HG03469 (cell line): ENCODE data around the gene SNX27.

Source experiments
- ATAC-seq: cut with Tn5 transposase; IDR thresholded peaks from one replicate; pipeline ENCODE4 v1.9.1; 2021; ENCODE audit warnings: mild to moderate bottlenecking, moderate library complexity, moderate number of reproducible peaks; ENCODE audit not compliant: unreplicated experiment

The SNX27 gene

DNA sequence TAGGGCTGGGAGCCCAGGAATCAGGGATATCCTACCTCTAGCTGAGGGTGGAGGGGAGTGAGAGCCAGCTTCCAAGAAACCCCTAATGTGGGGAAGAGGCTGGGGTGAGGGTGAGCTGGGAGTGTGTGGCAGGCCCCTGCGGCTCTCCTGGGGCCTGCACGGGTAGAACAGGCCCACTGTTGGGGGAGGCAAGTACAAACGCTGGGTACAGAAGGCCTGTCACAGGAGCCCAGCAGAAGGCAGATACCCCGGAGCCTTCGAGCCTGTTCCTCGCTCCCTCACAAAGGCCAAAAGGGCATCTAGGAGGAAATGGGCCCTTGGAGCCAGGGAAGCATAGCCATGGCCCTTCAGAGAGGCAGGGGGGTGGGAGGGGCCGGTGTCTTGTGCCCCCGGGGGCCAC is 91.1 kb downstream of the SNX27 start:
- no peak for ATAC-seq

DNA sequence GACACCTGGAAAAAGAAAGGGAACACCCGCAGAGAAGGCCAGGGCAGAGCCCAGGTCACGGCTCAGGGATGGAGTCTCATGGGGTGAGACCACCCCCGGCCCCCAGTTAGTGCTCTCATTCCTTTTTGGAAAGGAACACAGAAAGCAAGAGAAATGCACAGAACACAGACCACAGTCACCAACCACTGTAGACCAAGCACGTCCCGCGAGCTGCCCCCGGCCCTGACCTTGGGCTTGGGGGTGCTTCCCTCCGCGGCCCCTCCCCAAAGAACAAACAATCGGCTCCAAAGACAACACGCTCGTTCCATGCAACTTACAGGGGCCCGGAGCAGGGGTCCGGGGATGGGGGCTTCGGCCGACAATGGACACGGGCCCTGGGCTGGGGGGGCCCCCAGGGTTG is 92.0 kb downstream of the SNX27 start:
- ATAC-seq: no peak

DNA sequence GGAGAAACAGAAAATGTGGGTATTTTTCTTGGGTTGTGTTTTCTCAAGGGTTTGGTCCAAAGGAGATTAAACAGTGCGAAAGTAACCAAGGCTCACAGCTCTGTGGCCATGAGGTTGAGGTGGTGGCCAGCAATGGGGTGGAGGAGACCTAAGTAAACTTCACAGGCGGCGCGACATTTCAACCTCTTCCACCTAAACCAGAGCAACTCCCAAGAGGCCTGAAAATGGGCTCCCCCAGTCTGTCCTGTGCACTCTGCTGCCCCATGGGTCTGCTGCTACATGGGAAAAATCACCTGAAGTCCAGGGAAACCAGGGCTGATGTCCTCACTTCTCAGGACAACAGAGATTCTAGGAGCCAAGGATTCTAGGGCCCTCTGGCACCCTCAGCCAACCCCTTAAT is 92.4 kb downstream of the SNX27 start:
- no peak for ATAC-seq

DNA sequence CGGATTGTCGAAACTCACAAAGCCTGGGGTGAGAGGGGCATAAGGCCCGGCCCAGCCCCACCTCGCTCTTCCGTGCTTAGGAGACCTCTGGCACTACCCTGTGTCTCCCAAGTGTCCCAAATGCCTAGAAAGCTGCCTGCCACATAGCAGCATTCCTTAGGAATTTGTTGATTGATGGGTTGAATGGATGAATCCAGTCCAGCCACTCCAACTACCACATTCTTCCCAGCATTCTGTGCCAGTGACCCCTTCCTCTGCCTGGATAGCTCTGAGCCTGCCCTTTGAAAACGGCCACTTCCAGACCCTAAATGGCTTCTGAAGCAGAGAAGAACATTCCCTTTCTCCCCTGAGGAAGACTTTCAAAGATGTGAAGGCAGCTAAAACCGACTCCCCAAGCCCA is 93.3 kb downstream of the SNX27 start:
- ATAC-seq: no peak

DNA sequence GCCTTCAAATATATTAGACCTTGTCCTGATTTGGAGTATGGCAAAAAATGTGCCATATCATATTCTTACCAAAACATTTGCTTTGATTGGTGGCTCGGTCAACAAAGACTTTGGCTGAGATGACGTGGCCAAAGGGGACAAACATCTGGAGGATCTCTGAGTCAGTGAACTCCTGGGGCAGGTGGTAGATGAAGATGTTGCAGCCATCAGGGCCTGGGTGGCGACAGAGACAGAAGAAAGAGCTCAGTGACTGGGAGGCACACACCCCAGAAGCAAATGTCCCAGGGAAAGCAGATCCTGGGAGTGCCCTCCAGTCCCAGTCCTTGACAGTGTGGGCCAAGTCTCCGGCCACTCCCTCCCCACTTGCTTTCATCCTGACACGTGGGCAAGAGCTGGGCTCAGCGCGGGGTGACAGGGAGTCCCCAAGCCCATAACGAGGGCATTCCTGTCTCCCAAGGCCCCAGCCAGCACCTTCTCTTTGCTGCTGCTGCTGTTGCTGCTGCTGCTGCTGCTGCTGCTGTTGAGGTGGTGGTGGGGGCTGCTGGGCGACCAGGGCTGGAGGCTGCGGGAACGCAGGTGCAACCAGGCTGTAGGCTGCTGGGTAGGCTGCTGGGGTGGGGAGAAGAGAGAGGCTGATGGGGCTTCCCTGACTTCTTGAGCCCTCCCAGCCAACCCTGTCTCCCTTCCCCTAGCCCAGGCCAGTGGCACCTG is 94.1 kb downstream of the SNX27 start:
- ATAC-seq: no peak

DNA sequence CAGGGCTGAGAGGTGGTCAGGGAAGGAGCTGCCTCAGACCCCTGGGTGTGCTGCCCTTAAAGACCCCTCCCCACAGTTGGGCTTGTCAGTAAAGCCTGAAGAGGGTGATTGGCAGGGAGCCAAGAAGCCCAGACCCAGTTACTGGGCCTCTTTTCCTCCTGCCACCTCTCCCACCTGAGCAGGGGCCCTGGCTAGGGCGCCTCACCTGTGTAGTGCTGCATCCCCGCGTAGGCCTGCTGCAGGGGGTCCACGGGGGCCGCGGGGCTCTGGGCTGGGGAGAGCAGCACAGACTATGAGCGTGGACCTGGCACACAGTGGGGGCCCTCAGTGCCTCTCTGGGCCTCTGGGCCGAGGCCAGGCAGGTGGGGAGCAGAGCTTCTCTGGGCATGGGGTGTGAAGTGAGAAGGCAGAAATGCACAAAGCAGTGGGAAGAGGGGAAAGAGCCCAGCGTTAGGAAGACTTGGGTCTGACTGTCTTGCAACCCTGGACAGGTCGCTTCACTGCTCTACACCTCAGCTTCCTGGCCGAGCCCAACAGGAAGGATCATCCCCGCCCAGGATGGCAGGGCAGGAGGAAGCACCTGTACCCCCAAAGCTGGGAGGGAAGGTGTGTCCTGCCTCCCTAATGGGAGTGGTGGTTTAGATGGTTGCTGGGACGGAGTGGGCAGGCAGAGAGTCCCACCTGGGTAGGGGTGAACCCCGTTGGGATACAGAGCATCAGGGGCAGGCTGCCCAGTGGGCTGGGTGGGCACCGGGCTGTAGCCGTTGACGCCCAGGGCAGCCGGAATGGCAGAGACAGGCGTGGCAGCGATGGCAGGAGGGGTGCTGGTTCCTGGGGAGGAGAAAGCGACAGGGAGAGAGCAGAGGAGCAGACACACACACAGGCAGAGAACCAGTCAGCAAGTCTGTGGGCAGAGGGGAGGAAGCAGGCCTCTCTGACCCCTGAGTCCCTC is 94.9 kb downstream of the SNX27 start:
- ATAC-seq: no peak

DNA sequence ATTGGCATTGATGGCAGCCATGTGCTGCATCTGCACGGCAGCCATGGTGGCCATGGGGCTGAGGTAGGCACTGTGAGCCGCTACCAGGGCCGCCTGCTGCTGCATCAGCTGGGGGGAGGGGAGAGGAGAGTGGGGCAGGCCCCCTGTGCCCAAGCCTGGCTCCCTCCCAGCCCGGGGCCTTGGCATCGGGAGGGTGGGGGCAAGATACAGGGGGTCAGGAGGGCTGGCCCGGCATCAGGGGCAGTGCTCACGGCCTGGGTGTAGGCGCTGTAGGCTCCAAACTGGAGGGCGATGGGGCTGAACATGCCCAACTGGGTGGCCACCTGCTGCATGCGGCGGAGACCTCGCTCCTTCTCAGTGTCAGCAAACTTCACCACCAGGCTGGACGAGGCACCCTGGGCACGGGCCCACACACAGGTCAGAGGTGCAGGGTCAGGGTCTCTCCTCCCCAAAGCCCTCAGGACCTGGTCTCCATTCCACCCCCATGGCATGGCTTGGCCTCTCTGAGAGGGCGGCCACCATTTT is 95.8 kb downstream of the SNX27 start:
- no peak for ATAC-seq

DNA sequence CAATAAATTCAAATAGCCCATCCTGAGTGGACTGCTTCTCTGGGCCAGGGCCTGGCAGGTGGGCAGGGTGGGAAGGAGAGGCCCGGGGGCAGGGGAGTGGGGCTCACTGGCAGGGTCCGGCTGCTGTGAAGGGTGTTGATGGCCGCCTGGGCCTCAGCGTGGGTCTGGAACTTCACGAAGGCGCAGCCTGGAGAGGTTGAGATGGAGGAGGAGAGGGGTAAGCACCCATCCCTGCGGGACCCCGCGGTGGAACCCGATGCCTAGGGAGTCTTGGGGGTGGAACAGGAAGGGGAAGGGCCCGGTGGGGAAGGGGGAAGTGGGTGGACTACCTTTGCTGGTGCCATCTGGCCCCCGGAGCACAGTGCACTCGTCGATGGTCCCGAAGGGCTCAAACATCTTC is 97.0 kb downstream of the SNX27 start:
- ATAC-seq: no peak

DNA sequence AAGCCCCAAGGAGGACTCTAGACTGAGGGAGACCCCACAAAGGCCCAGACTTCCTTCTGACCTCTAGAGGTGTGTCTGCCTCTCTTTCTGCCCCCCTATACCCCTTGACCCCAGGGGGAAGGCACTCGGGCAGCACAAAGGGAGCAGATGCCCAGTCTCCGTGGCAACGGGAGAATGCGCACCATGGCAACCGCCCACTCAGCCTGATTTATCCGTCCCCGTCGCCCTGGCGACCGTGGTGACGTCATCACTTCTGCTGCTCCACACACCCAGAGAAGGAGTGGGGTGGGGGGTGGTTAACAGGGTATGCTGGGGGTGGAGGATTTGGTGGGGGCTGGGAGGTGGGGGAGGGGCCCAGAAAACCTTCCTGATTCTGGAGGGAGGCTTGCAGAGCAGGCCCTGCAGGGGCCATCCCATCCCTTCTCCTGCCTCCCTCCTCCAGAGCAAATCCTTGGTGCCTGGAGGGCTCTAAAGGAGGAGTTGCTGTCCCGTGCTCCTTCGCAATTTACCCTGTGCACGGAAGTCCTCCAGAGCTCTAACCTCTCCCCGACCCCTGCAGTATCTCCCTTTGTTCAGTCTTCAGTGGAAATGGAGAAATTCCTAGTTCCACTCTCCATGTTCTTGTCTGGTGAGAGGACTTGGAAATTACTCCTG is 98.5 kb downstream of the SNX27 start:
- ATAC-seq: no peak

DNA sequence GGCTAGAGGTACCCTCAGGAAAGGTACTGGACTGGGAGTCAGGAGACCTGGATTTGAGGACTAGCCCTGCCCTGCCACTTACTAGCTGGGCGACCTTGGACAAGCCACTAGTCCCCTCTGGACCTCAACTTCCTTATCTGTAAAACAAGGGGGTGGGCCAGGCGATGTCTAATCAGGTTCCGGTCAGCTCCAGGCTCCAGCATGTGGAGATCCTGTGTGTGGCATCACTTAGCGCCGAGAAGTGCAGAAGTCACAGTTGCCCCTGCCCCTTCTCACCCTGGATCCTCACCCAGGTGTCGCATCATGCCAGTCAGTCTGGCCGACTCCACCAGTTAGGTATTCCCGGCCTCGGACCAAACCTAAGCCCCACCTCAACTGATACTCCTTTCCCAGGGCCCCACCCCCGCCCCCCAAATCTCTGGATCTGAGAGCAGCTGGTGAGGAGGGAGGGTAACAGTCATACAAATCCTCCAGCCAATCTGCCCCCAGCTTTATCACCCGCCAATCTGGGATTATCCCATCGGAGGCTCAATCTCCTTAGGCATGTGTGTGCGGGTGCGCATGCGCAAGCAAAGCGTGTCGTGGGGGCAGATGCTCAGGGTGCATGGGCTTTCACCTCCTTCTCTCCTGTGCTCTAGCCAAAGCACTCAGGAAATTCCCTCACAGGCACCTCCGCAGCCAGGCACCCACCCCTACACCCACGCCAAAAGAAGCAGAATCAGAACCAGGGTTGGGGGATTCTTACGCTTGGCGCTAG is 99.4 kb downstream of the SNX27 start:
- ATAC-seq: no peak

DNA sequence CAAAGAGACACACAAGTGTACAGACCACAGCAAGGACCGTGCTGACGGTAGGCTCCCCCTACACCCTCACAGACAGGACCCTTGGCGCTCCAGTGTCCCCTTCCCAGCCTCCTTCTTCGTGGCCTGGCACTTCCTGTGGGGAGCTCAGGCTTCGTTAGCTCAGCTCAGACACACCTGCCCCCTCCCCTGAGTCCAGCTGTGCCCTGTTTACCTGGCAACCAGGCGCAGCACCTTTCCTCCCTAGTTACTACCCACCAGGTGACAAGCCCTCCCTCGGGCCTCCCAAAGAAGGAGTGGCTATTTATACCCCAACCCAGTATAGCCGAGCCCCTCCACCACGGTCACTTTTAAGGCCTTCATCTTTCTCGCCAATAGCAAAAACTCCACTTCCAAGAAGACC is 100.1 kb downstream of the SNX27 start:
- ATAC-seq: no peak

DNA sequence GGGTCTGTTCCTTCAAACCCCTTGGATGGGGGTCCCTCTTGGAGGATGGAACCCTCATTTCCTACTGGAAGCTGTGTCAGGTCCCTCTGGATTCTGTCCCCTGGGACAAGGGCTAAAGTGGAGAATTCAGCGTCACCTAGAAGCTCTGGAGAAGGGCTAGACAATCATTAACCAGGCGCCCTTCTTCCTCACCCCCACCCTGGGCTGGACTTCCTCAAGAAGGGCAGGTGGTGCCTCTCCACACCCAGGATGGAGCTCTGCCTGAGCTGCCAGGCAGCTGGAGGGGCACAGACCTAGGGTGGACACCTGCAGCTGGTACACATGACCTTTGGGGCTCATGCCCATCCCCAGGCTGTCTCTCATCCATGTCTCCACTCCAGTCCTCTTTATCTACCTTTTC is 101.2 kb downstream of the SNX27 start:
- no peak for ATAC-seq

DNA sequence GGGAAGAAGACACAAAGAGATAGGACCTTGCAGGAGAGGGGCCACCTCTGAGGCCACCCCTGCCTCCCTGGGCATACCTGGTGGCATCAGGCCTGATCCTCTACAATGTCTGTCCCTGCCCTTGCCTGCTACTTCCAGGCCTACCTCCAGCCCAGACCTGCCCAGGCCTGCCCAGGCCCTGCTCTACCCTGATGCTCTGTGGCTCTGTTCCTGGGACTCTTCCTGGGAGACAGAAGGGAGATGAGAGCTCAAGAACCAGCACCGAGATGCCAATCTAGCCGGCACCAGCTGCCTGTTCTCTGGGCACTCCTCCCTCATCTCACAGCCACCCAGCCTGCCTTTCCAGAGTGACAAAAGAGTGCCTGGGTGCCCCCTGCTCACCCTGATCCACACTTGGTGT is 102.0 kb downstream of the SNX27 start:
- ATAC-seq: no peak

DNA sequence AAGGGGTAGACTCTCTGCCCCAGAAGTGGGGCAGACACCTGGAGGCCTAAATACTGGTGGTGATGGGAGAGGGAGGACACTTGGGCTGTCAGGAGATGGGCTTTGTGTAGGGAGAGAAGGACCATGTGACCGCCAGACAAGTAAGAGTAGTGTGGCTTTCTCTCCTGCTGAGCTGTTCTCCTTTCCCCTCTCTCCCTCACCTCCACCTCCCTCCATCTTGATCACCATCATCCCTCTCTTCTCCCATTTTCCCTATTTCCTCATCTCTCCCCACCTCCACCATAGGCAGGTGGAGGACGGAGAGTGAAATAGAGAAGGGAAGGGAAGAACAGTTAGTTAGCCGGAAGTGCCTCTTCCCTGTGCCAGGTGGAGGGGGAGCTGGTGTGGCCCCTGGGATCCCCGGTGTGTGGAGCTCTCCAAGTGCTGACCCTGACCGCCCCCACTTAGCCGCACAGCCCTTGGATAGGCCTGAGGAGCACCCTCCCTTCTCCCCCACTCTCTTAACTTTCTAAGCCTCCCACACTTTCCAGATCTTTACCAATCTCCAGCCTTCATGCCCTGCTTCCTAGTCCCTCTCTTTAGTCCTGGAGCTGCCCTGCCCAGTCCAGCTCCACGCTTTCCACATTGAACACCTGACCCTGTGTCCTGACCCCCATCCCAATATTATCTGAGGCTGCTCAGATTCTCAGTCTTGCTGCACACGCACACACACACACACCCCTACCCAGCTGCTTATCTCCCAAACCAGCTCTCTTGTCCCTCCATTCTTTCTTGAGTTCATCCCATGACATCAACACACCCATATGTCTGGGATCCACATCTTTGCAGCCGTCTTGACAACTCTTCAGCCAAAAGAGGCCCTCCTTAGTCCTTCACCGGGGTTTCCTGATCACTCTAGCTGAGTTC is 103.2 kb downstream of the SNX27 start:
- no peak for ATAC-seq

DNA sequence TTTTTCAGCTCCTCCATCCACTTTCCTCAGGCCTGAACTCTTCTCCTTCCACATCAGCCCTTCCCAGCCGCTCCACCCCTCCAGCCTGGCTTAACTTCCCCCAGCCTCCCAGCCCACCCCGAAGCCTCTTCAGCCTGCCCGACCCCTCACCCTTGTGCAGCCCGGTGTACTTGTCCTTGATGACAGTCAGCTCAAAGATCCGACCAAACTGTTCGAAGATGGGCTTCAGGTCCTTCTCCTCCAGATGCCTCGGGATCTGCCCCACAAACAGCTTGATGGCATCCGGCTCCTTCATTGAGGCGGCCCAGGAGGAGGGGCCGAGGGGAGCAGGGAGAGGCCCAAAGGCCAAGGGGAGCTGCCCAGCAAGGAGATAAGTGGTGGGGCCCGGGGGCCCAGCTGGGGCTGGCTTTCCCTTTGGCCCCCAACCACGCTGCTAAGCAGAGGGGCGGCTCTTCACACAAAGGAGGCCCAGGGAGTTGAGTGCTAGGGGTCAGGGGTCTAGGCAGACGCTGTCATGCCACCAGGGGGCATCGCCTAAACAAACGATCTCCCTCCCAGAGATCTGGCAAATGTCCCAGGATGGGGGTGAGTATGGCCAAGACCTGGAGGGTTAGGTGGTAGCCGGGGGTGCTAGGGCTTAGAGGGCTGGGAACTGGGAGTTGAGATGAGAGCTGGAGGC is 104.0 kb downstream of the SNX27 start:
- ATAC-seq: no peak

DNA sequence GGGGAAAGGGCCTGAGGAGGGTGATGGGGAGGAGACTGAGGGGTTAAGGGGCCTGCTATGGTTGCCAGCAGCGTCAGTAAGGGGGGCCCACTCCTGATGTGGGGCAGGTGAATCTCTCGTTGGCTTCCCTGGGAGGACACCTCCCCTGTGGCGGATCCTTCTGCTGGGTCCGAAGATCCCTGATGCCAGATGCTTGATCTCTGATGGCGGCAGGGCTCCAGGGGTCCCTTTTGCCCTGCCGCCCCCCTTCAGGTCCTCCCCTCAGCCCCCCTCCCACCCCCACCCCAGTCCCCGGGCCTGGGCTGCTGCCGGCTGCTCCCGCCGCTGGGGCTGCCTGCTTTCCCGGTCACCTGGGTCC is 104.5 kb downstream of the SNX27 start:
- no peak for ATAC-seq

DNA sequence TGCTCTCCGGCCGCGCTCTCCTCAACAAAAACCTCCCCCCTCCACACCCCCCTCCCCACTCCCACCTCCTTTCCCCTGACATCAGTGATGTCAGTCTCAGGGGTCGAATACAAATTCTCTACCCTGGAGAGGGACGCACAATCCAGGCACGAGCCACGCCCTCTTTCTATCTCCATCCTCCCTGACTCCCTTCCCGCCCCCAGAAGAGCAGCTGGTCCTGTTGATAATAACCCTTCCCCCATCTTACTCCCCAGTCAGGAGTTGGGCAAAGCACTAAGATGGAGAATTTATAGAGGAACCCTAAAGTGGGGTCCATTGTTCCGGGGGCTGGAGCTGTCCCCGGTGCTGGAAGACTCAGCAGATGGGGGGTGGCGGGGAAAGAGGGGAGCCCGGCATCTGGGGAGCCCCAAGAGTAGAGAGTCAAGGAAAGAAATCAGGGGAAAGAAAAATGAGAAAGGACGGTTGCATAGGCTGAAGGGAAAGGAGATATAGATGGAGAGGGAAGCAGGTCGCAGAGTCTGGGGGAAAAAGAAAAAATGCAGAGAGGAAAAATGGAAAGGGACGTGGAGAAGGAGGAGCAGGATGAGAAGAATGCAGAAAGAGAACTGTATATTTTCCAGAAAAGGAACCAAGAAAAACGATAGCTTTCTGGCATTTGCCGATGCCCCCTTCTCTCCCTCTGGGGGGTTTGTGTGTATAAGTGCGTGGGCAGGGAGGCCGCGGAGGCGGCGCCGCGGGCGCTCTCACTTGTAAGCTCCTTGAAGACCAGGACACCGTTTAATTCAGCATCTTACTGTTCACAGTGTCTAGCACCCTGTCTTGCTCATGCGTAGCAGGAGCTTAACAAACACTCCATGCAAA is 105.2 kb downstream of the SNX27 start, which contains the start of gene CELF3:
Gene CELF3 (minus strand): TSS at position 33 of the 861 bp plus-strand sequence. CDS start 783 bp downstream, outside the sequence.
- no peak for ATAC-seq

DNA sequence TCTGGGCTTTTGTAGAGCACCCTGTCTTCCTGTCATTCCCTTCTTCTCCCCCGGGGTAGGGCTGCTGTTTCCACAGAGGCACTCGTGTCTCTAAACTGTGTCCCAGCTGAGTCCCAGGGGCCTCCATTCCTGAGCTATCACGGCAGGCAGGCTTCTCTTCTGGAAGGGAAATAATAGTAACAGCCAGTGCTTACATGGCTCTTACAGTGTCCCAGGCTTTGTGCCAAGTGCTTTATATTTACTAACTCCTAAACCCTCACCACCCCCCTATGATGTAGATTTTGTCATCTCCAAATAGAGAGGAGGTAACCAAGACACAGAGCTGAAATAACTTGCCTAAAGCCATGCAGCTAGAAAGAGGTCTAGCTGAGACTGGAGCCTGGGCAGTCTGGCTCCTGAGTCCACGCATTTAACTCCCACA is 106.2 kb downstream of the SNX27 start:
- ATAC-seq: no peak
